ENCODE measurements around the gene MFSD6.
"Not testable (repeated sequence)": the region's sequence is repeated elsewhere in the genome, so short reads cannot be mapped to it uniquely, and the experiment has no call there.

The MFSD6 gene

GRCh38 chr2:190405995-190406394 is 2.2 kb upstream of the MFSD6 start:
- no peak for FAIRE-seq

GRCh38 chr2:190406805-190407204 is 1.4 kb upstream of the MFSD6 start:
- no peak for FAIRE-seq

- no peak for FAIRE-seq
These were observed 901 bp upstream of the MFSD6 start for GRCh38 chr2:190407246-190407661.

- no peak for FAIRE-seq
These were observed 550 bp downstream of the MFSD6 start for GRCh38 chr2:190408538-190409271.

GRCh38 chr2:190409616-190410015 is 1.5 kb downstream of the MFSD6 start:
- FAIRE-seq, result no peak

- no peak for FAIRE-seq
These were observed 2.0 kb downstream of the MFSD6 start for GRCh38 chr2:190410166-190410565.

- no peak for FAIRE-seq
These were observed 4.8 kb downstream of the MFSD6 start for GRCh38 chr2:190412966-190413365.

- no peak for FAIRE-seq
These were observed 5.3 kb downstream of the MFSD6 start for GRCh38 chr2:190413421-190413820.

- no peak for FAIRE-seq
These were observed 7.1 kb downstream of the MFSD6 start for GRCh38 chr2:190415251-190415650.

- no peak for FAIRE-seq
These were observed 7.9 kb downstream of the MFSD6 start for GRCh38 chr2:190415794-190416775.

GRCh38 chr2:190417045-190417842 is 9.1 kb downstream of the MFSD6 start:
- FAIRE-seq, result no peak

GRCh38 chr2:190418727-190419126 is 10.6 kb downstream of the MFSD6 start:
- no peak for FAIRE-seq

- FAIRE-seq, result no peak
These were observed 12.6 kb downstream of the MFSD6 start for GRCh38 chr2:190420801-190421200.

- no peak for FAIRE-seq
These were observed 17.2 kb downstream of the MFSD6 start for GRCh38 chr2:190425221-190425866.

GRCh38 chr2:190425883-190426658 is 17.9 kb downstream of the MFSD6 start:
- FAIRE-seq, result no peak

GRCh38 chr2:190430866-190431265 is 22.7 kb downstream of the MFSD6 start:
- FAIRE-seq, result not testable (repeated sequence)

- no peak for FAIRE-seq
These were observed 23.8 kb downstream of the MFSD6 start for GRCh38 chr2:190431907-190432306.

- FAIRE-seq, result no peak
These were observed 24.5 kb downstream of the MFSD6 start for GRCh38 chr2:190432567-190433231.

- FAIRE-seq, result no peak
These were observed 27.0 kb downstream of the MFSD6 start for GRCh38 chr2:190435031-190435670.

- no peak for FAIRE-seq
These were observed 28.4 kb downstream of the MFSD6 start for GRCh38 chr2:190436557-190436956.

- no peak for FAIRE-seq
These were observed 32.0 kb downstream of the MFSD6 start for GRCh38 chr2:190440113-190440512.
